GM12878 (cell line): Measurements from ENCODE around the gene ANK2. TPM values are rescaled to one million over a fixed set of nuclear protein-coding genes. Genes with fewer than 3 reads are reported as not detected.

Experiments
- ATAC-seq: fragments of 200-7000 bp; cut with Tn5 transposase; 3 replicates; pipeline ENCODE4 v1.9.1; 2020; ENCODE audit warnings: mild to moderate bottlenecking, moderate library complexity
- BruUV-seq: library from RNA; stranded (reverse); fragments of 400-500 nt; replicated peaks from 2 replicates; lab custom pipeline; 2021; lab: Mats Ljungman, UMichigan
- CTCF ChIA-PET: fragments of 300-600 bp; sonication (Branson Sonifier 250); formaldehyde crosslinking; extraction: SDS; loops from one replicate; lab custom pipeline; 2021; ENCODE audit warnings: inconsistent platforms; lab: Yijun Ruan, JAX
- POLR2A ChIA-PET: fragments of 350-600 bp; formaldehyde crosslinking; extraction: SDS; loops from one replicate; lab custom pipeline; 2021; ENCODE audit warnings: inconsistent platforms; lab: Charles Lee
- RAD21 ChIA-PET: fragments of 300-600 bp; sonication (Branson Sonifier 250); formaldehyde crosslinking; loops from one replicate; lab custom pipeline; 2023; ENCODE audit warnings: antibody characterized with exemption; ENCODE audit not compliant: unreplicated experiment; lab: Charles Lee
- SMC1A ChIA-PET: fragments of 300-600 bp; sonication (Branson Sonifier 250); formaldehyde crosslinking; loops from one replicate; lab custom pipeline; 2023; ENCODE audit not compliant: unreplicated experiment, uncharacterized antibody; lab: Charles Lee
- DNase-seq: peaks from one replicate; pipeline ENCODE4 v3.0.0-alpha.2; 2011; ENCODE audit warnings: low read depth, low spot score
- FAIRE-seq: peaks from 3 replicates; lab custom pipeline; 2011; peaks lifted over from hg19 to GRCh38; lab: Jason Lieb, UNC
- H2AFZ ChIP-seq: 2 replicates; pipeline ENCODE4 v1.6.0; 2011; ENCODE audit warnings: low read depth, low read length, control low read depth; ENCODE audit not compliant: control insufficient read depth
- H3K27ac ChIP-seq: 2 replicates; pipeline ENCODE4 v1.5.1; 2011; ENCODE audit warnings: control low read depth; ENCODE audit not compliant: control insufficient read depth, insufficient read depth
- H3K27me3 ChIP-seq, 2 experiments: replicated peaks in 1 of 2; 2 replicates each; pipeline versions ENCODE4 v1.6.0 to v1.6.1; 2011; ENCODE audit warnings: low read length in 1 of 2; ENCODE audit not compliant: control insufficient read depth in 2 of 2, insufficient read depth in 2 of 2
- H3K36me3 ChIP-seq, 2 experiments: 2 replicates each; pipeline ENCODE4 v1.5.1; 2011; ENCODE audit warnings: low read length in 1 of 2; ENCODE audit not compliant: control insufficient read depth in 2 of 2, insufficient read depth in 2 of 2
- H3K4me1 ChIP-seq: 2 replicates; pipeline ENCODE4 v1.6.1; 2011; ENCODE audit warnings: mild to moderate bottlenecking, low read length, moderate library complexity, mixed read lengths; ENCODE audit not compliant: control insufficient read depth, insufficient read depth
- H3K4me2 ChIP-seq: 2 replicates; pipeline ENCODE4 v1.6.0; 2011; ENCODE audit warnings: control low read depth; ENCODE audit not compliant: control insufficient read depth, insufficient read depth
- H3K4me3 ChIP-seq: fragments of 200-600 bp; sonication (generic); 2 replicates; pipeline ENCODE4 v1.5.1; 2016
- H3K79me2 ChIP-seq: 2 replicates; pipeline ENCODE4 v1.6.0; 2011; ENCODE audit warnings: low read length; ENCODE audit not compliant: control insufficient read depth, insufficient read depth
- H3K9ac ChIP-seq: 2 replicates; pipeline ENCODE4 v1.8.0; 2011; ENCODE audit warnings: low read length, control low read depth, mixed read lengths; ENCODE audit not compliant: control insufficient read depth, insufficient read depth
- H3K9me3 ChIP-seq: replicated peaks from 3 replicates; pipeline ENCODE4 v1.5.1; 2011; ENCODE audit warnings: mild to moderate bottlenecking, low read length; ENCODE audit not compliant: control insufficient read depth, insufficient read depth
- H4K20me1 ChIP-seq: 2 replicates; pipeline ENCODE4 v1.6.0; 2011; ENCODE audit not compliant: control insufficient read depth, insufficient read depth
- CBX5 ChIP-seq: sonication (generic); IDR thresholded peaks from 2 replicates; pipeline ENCODE4 v1.6.1; 2016; ENCODE audit warnings: low read depth, moderate library complexity, mild to moderate bottlenecking, inconsistent platforms
- NR2C2 ChIP-seq: IDR thresholded peaks from 2 replicates; pipeline ENCODE4 v1.6.1; 2011; ENCODE audit warnings: borderline replicate concordance, low read depth; ENCODE audit not compliant: control insufficient read depth, insufficient read length
- PAX8 ChIP-seq: fragments of 450-650 bp; IDR thresholded peaks from 2 replicates; pipeline ENCODE4 v1.6.1; 2017; ENCODE audit warnings: mild to moderate bottlenecking, moderate library complexity
- TCF12 ChIP-seq: IDR thresholded peaks from 2 replicates; pipeline ENCODE4 v1.6.1; 2011; ENCODE audit warnings: low read depth, mild to moderate bottlenecking, low read length
- ZNF207 ChIP-seq: fragments of 450-650 bp; IDR thresholded peaks from 2 replicates; pipeline ENCODE4 v1.6.1; 2014; ENCODE audit warnings: antibody characterized with exemption, mild to moderate bottlenecking, borderline replicate concordance
- WGBS: methylation state at CpG from one replicate; pipeline ENCODE4 v1.1.6; 2016; ENCODE audit warnings: low lambda C conversion rate; ENCODE audit not compliant: insufficient replicate concordance, insufficient coverage; ENCODE audit errors: missing lambda C conversion rate; 5-methylcytosine and 5-hydroxymethylcytosine counted together
- in situ Hi-C: fragments of 300-500 bp; cut with MboI; formaldehyde crosslinking; loops from 9 replicates; pipeline ENCODE4 v1.14.3; 2018; ENCODE audit warnings: mixed read lengths
- intact Hi-C: fragments of 100-400 bp; cut with micrococcal nuclease; formaldehyde crosslinking; loops from one replicate; pipeline ENCODE4 v1.14.2; 2022; ENCODE audit not compliant: unreplicated experiment
- polyA plus RNA-seq, 11 experiments: library from polyadenylated mRNA; depleted of rRNA in 4 of 11; unstranded in 6 of 11; stranded (reverse) in 5 of 11; fragments of >200 nt; fragmentation: Nextera tagmentation in 4 of 11; fragmentation: Illumina TruSeq in 1 of 11; extraction: Ambion mirVana in 4 of 11; extraction: Trizol in 1 of 11; gene quantifications; 1 replicate in 1 of 11; 2 replicates in 10 of 11; pipeline versions ENCODE4 v1.2.1 to v1.2.3, GENCODE V29; 2011 to 2016; ENCODE audit warnings: inconsistent platforms in 2 of 11, missing spikeins in 2 of 11, low read depth in 1 of 11
- total RNA-seq, 4 experiments: library from RNA; depleted of rRNA in 3 of 4; stranded (reverse); fragments of >200 nt in 3 of 4; fragmentation: Illumina TruSeq in 1 of 4; extraction: Trizol in 1 of 4; gene quantifications; 2 replicates each; pipeline versions ENCODE4 v1.2.1 to v1.2.3, GENCODE V29; 2013 to 2021
- TF ChIP-seq, protein P1 (sequence below): IDR thresholded peaks from 2 replicates; pipeline ENCODE4 v1.6.1; 2011; ENCODE audit warnings: low read depth, mild to moderate bottlenecking, low read length, moderate library complexity, borderline replicate concordance; ENCODE audit errors: extremely low read depth
- TF ChIP-seq, protein P2 (sequence below): fragments of 450-650 bp; formaldehyde crosslinking; IDR thresholded peaks from 2 replicates; pipeline ENCODE4 v1.4.0; 2020; ENCODE audit warnings: mild to moderate bottlenecking, moderate library complexity
- TF ChIP-seq, protein P3 (sequence below): IDR thresholded peaks from 2 replicates; pipeline ENCODE4 v1.6.1; 2012; ENCODE audit warnings: mild to moderate bottlenecking, low read depth, low read length

ANK2 gene
- total and polyA plus RNA-seq, 10 of the 15 experiments (the other 5 are each of a cell fraction or from before 2014, with no cell fraction given), result 1.6 to 13.0 (median 4.1) TPM

DNA sequence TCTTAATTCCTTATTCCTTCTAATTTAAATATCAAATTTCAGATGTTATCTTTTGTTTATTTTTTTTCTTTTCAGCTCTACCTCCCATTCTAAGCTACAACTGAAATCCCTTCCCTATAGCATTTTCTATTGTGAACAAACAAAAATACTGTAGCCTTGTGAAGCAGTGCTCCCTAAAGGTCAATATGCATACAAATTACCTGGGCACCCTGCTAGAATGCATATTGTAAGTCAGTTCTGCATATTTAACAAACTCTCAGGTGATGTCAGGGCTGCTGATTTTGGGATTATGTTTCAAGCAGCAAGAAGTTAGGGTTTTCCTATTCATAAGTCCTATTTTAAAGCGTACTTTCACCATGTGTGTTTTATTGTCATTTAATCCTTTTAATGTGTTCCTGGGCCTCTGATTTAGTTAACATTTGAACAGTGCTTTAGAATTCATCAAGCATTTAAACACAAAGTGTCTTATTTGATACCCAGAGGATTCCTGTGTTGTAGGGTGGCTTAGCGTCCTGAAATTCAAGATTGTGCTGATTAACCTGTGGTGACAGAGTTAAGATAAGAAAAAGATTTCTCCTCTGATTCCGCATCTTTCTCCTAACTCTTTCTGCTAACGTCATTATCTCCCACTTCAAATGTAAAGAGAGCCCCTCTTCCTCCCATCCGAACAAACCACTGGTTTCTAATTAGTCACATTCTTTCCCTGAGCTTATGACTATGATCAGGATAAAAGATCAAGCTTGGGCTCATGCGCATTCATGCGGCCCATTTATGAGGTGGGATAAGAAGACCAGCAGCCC, 221.3 kb downstream of the ANK2 start:
- no peak overlapping the region for H3K9ac ChIP-seq
- no peaks in the 10 kb centered on the region for H3K79me2 ChIP-seq
- no peak for DNase-seq
- intact Hi-C loops, result loop anchor here (10.0 kb wide), 1 partner anchor 1114 kb away; no protein-coding TSS in a partner anchor
- H3K36me3 ChIP-seq, result no peaks in the 10 kb centered on the region
- H3K27me3 ChIP-seq, result no peaks in the 10 kb centered on the region
- no peak for FAIRE-seq
- H3K4me2 ChIP-seq, result no peak overlapping the region
- ChIA-PET CTCF (interaction anchor here (0.9 to 2.4 kb wide), 4 partner anchors 7 to 69 kb away, joined by 3 to 9 read pairs (median 4); no protein-coding TSS in a partner anchor), RAD21 (interaction anchor here (1.1 kb wide), 1 partner anchor 18 kb away, joined by 3 read pairs; no protein-coding TSS in a partner anchor), SMC1A (interaction anchor here (1.4 kb wide), 1 partner anchor 14 kb away, joined by 4 read pairs; no protein-coding TSS in a partner anchor), POLR2A (no interaction called here)
- TF ChIP-seq, protein P1, sequence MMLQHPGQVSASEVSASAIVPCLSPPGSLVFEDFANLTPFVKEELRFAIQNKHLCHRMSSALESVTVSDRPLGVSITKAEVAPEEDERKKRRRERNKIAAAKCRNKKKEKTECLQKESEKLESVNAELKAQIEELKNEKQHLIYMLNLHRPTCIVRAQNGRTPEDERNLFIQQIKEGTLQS, result no peak
- TF ChIP-seq CBX5 (no peak), ZNF207 (no peak), PAX8 (no peak), TCF12 (no peak), NR2C2 (no peak)
- TF ChIP-seq, protein P2, sequence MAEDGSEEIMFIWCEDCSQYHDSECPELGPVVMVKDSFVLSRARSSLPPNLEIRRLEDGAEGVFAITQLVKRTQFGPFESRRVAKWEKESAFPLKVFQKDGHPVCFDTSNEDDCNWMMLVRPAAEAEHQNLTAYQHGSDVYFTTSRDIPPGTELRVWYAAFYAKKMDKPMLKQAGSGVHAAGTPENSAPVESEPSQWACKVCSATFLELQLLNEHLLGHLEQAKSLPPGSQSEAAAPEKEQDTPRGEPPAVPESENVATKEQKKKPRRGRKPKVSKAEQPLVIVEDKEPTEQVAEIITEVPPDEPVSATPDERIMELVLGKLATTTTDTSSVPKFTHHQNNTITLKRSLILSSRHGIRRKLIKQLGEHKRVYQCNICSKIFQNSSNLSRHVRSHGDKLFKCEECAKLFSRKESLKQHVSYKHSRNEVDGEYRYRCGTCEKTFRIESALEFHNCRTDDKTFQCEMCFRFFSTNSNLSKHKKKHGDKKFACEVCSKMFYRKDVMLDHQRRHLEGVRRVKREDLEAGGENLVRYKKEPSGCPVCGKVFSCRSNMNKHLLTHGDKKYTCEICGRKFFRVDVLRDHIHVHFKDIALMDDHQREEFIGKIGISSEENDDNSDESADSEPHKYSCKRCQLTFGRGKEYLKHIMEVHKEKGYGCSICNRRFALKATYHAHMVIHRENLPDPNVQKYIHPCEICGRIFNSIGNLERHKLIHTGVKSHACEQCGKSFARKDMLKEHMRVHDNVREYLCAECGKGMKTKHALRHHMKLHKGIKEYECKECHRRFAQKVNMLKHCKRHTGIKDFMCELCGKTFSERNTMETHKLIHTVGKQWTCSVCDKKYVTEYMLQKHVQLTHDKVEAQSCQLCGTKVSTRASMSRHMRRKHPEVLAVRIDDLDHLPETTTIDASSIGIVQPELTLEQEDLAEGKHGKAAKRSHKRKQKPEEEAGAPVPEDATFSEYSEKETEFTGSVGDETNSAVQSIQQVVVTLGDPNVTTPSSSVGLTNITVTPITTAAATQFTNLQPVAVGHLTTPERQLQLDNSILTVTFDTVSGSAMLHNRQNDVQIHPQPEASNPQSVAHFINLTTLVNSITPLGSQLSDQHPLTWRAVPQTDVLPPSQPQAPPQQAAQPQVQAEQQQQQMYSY, result no peak
- TF ChIP-seq, protein P3, sequence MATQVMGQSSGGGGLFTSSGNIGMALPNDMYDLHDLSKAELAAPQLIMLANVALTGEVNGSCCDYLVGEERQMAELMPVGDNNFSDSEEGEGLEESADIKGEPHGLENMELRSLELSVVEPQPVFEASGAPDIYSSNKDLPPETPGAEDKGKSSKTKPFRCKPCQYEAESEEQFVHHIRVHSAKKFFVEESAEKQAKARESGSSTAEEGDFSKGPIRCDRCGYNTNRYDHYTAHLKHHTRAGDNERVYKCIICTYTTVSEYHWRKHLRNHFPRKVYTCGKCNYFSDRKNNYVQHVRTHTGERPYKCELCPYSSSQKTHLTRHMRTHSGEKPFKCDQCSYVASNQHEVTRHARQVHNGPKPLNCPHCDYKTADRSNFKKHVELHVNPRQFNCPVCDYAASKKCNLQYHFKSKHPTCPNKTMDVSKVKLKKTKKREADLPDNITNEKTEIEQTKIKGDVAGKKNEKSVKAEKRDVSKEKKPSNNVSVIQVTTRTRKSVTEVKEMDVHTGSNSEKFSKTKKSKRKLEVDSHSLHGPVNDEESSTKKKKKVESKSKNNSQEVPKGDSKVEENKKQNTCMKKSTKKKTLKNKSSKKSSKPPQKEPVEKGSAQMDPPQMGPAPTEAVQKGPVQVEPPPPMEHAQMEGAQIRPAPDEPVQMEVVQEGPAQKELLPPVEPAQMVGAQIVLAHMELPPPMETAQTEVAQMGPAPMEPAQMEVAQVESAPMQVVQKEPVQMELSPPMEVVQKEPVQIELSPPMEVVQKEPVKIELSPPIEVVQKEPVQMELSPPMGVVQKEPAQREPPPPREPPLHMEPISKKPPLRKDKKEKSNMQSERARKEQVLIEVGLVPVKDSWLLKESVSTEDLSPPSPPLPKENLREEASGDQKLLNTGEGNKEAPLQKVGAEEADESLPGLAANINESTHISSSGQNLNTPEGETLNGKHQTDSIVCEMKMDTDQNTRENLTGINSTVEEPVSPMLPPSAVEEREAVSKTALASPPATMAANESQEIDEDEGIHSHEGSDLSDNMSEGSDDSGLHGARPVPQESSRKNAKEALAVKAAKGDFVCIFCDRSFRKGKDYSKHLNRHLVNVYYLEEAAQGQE, result no peak
- H3K4me1 ChIP-seq, result no peaks in the 10 kb centered on the region
- in situ Hi-C loops, result no loop called here
- BruUV-seq, result no TSS peak
- no peak overlapping the region for H2AFZ ChIP-seq
- no peaks in the 10 kb centered on the region for H4K20me1 ChIP-seq
- H3K4me3 ChIP-seq, result no peak overlapping the region
- WGBS, result 85% methylated on average over 7 of the region's 7 CpGs
- no peak overlapping the region for H3K27ac ChIP-seq
- no peaks in the 10 kb centered on the region for H3K9me3 ChIP-seq
- ATAC-seq, result no peak
